Urinary bladder (tissue), 4 donors: ENCODE data around the gene NPAS2. TPM values are rescaled to one million over a fixed set of nuclear protein-coding genes. Genes with fewer than 3 reads are reported as not detected.
A peak's percentile ranks its signal among the peaks of the same experiment; 100 is the strongest.

Source experiments
- DNase-seq: peaks from one replicate; pipeline ENCODE4 v3.0.0-alpha.2; 2015; ENCODE audit errors: extremely low spot score
- H3K27ac ChIP-seq: one replicate; pipeline ENCODE4 v1.5.1; 2013; ENCODE audit warnings: low read depth, mild to moderate bottlenecking, moderate library complexity
- H3K36me3 ChIP-seq: one replicate; pipeline ENCODE4 v1.6.1; 2013; ENCODE audit warnings: mild to moderate bottlenecking, moderate library complexity; ENCODE audit not compliant: insufficient read depth
- H3K4me1 ChIP-seq: one replicate; pipeline ENCODE4 v1.6.1; 2013; ENCODE audit warnings: mild to moderate bottlenecking, moderate library complexity; ENCODE audit not compliant: insufficient read depth
- H3K4me3 ChIP-seq: one replicate; pipeline ENCODE4 v1.5.1; 2013; ENCODE audit warnings: low read depth, low read length
- WGBS: extraction: QIAGEN DNeasy Blood & Tissue Kit; methylation state at CpG from one replicate; pipeline ENCODE4 v1.1.7; 2013; 5-methylcytosine and 5-hydroxymethylcytosine counted together
- polyA plus RNA-seq: library from polyadenylated mRNA; stranded (reverse); fragments of 200-250 nt; gene quantifications from one replicate; pipeline ENCODE4 v1.2.3, GENCODE V29; 2013
- total RNA-seq: library from RNA; depleted of rRNA; stranded (reverse); fragments of >200 nt; gene quantifications from one replicate; pipeline ENCODE4 v1.2.3, GENCODE V29; 2014
- donor health status: healthy with polysubstance abuse.
- donor health status: healthy.

NPAS2 gene
- total RNA-seq = 11.8 TPM
- 35.0 TPM for polyA plus RNA-seq

- DNase-seq = no peak
- Histone ChIP-seq H3K4me1 (no peaks in the 10 kb centered on the region), H3K4me3 (peak within 1 kb of the TSS; percentile 92), H3K36me3 (no peaks in the 10 kb centered on the region), H3K27ac (peak within 1 kb of the TSS; percentile 49)
- under 1% methylated on average over 90 of the region's 91 CpGs for WGBS
Observed at GRCh38 chr2:100819370-100820272, at the start of gene NPAS2. Gene NPAS2 (plus strand): TSS chr2:100820139. CDS start chr2:100904755, 84,616 bp downstream.

DNA sequence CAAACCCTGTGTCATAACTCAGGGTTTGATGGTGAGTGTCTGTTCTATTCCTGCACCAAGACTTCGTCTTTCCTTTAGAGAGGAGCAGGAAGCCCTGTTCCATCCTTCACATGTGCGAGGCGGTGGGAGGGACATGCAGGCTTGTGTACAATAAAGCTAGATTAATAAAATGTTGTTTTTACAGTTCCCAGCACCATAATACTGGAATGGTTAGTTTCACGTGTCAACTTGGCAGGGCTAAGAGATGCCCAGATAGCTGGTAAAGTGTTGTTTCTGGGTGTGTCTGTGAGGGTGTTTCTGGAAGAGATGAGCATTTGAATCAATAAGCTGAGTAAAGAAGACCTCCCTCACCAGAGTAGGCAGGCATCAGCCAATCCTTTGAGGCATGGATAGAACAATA is 48.8 kb upstream of the NPAS2 start:
- no peaks in the 10 kb centered on the region for H3K4me1 ChIP-seq
- H3K4me3 ChIP-seq = no peak overlapping the region
- no peak overlapping the region for H3K27ac ChIP-seq
- 92% methylated on average over 4 of the region's 4 CpGs for WGBS
- no peaks in the 10 kb centered on the region for H3K36me3 ChIP-seq
- no peak for DNase-seq

- DNase-seq = no peak
- WGBS = 78% methylated on average over 4 of the region's 4 CpGs
- H3K4me3 ChIP-seq = no peak overlapping the region
- no peaks in the 10 kb centered on the region for H3K36me3 ChIP-seq
- no peaks in the 10 kb centered on the region for H3K4me1 ChIP-seq
- H3K27ac ChIP-seq = no peak overlapping the region
Observed at GRCh38 chr2:100773538-100773937, 46.4 kb upstream of the NPAS2 start.

DNA sequence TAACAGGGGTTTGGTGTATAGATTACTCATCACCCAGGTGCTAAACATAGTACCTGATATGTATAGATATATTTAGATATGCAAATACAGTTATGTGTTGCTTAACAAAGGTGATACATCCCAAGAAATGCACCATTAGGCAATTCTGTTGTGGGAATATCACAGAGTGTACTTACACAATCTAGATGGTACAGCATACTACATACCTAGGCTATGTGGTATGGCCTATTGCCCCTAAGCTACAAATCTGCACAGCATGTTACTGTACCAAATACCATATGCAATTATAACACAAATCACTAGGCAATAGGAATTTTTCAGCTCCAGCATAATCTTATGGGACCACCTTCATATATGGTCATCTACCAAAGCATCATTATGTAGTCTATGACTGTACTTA is 43.5 kb upstream of the NPAS2 start:
- Histone ChIP-seq H3K36me3 (no peaks in the 10 kb centered on the region), H3K4me1 (no peaks in the 10 kb centered on the region), H3K27ac (no peak overlapping the region), H3K4me3 (no peak overlapping the region)
- no peak for DNase-seq

DNA sequence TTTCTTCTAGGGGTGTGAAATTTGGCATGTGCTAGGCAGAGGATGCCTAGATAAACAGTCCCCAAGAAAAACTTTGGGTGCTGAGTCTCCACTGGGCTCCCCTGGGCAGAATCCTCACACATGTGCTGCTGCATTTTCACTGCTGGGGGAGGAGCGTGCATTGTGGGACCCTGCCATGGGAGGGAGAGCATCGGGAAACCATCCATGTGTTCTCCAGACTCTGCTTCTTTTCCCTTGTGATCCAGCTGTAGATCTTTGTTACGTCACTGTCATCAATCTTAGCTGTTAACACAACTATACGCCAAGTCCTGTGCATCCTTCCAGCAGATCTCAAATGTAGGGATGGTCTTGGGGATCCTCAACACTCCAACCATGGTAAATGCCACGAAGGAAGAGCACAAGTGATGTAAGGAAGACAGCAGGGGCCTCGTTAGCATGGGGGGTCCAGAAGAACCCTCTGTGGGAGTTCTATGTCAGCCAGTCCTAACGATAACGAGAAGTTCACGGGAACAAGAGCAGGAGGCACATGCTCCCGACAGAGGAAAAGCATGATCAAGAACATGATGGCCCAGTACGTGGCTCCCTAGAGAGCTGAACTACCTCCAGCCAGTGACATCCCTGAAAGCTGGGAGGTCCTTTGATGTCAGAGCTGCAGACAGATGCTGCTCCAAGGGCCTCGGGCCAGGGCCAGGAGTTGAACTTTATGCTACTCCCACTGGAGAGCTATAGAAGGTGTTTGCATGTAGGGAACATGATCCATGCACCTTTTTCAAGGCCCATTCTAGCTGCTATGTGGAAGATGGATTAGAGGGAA is 41.1 kb upstream of the NPAS2 start:
- Histone ChIP-seq H3K27ac (no peak overlapping the region), H3K4me1 (no peaks in the 10 kb centered on the region), H3K36me3 (no peaks in the 10 kb centered on the region), H3K4me3 (no peak overlapping the region)
- DNase-seq = no peak
- WGBS = 91% methylated on average over 12 of the region's 12 CpGs

DNA sequence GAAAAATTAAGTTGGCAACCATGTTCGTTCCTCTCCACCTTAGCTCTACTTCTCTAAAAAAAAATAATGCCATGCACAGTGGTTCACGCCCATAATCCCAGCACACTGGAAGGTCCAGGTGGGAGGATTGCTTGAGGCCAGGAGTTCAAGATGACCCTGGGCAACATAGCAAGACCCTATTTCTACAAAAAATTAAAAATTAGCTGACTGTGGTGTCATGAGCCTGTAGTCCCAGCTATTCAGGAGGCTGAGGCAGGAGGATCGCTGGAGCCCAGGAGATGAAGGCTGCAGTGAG is 40.1 kb upstream of the NPAS2 start:
- no peak overlapping the region for H3K27ac ChIP-seq
- no peaks in the 10 kb centered on the region for H3K36me3 ChIP-seq
- H3K4me1 ChIP-seq = no peaks in the 10 kb centered on the region
- H3K4me3 ChIP-seq = no peak overlapping the region
- WGBS = 97% methylated on average over 3 of the region's 3 CpGs
- DNase-seq = no peak

DNA sequence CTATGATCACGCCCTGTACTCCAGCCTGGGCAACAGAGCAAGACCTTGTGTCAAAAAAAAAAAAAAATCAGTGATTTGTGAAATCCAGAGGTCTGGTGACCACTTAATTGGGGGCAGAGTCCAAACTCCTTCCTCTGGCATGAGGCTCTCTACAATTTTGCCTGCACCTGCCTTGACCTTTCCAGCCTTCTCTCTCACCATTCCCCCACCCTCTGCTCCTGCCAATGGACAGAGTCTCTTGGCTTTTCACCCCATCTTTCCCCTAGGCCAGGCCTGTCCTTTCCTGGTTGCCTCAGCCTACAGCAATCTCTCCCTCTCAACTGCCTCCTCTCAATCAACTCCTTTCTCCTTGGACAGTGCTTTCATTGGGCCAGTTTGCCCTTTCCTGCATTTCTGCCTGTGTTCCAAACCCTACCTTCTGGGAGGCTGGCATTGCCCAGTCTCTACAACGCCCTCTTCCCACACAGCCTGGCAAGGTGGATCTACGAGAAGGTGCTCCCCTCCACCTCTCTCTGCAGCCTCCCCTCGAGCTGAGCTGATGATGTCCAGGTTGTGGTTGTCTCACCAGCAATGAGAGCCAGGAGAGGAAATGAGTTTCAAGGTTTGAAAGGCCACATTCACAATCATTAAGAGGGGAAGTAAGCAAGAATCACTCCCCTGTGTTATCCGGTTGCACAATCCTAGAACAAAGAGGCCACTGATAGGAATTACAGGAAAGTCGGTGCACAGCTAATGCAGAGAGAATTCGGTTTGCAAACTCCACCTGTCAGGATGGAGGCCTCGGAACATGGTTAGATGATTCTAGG is 39.5 kb upstream of the NPAS2 start:
- no peaks in the 10 kb centered on the region for H3K36me3 ChIP-seq
- H3K4me3 ChIP-seq = no peak overlapping the region
- H3K4me1 ChIP-seq = no peaks in the 10 kb centered on the region
- H3K27ac ChIP-seq = no peak overlapping the region
- no peak for DNase-seq
- 66% methylated on average over 8 of the region's 8 CpGs for WGBS

GRCh38 chr2:100781009-100781325 is 39.0 kb upstream of the NPAS2 start:
- WGBS = 97% methylated on average over 1 of the region's 1 CpG
- H3K4me1 ChIP-seq = no peaks in the 10 kb centered on the region
- H3K27ac ChIP-seq = no peak overlapping the region
- no peak overlapping the region for H3K4me3 ChIP-seq
- H3K36me3 ChIP-seq = no peaks in the 10 kb centered on the region
- DNase-seq = no peak

- Histone ChIP-seq H3K4me3 (no peak overlapping the region), H3K36me3 (no peaks in the 10 kb centered on the region), H3K27ac (no peak overlapping the region), H3K4me1 (no peaks in the 10 kb centered on the region)
- 78% methylated on average over 12 of the region's 12 CpGs for WGBS
- no peak for DNase-seq
Observed at GRCh38 chr2:100781523-100782379, 38.2 kb upstream of the NPAS2 start.

GRCh38 chr2:100782380-100782878 is 37.5 kb upstream of the NPAS2 start:
- WGBS = 92% methylated on average over 6 of the region's 6 CpGs
- no peaks in the 10 kb centered on the region for H3K4me1 ChIP-seq
- H3K27ac ChIP-seq = no peak overlapping the region
- H3K36me3 ChIP-seq = no peaks in the 10 kb centered on the region
- no peak for DNase-seq
- H3K4me3 ChIP-seq = no peak overlapping the region

GRCh38 chr2:100783987-100784386 is 36.0 kb upstream of the NPAS2 start:
- DNase-seq = no peak
- no peak overlapping the region for H3K27ac ChIP-seq
- WGBS = 81% methylated on average over 3 of the region's 3 CpGs
- H3K4me3 ChIP-seq = no peak overlapping the region
- H3K36me3 ChIP-seq = no peaks in the 10 kb centered on the region
- H3K4me1 ChIP-seq = no peaks in the 10 kb centered on the region

GRCh38 chr2:100784681-100785080 is 35.3 kb upstream of the NPAS2 start:
- H3K27ac ChIP-seq = no peak overlapping the region

More at GRCh38 chr2:100784681-100785080, 35.3 kb upstream of the NPAS2 start:
- Histone ChIP-seq H3K36me3 (no peaks in the 10 kb centered on the region), H3K4me1 (no peaks in the 10 kb centered on the region), H3K4me3 (no peak overlapping the region)
- 88% methylated on average over 8 of the region's 8 CpGs for WGBS
- DNase-seq = no peak
